Heart right ventricle (tissue), 16 donors: ENCODE measurements around the gene CENPL. TPM values are rescaled to one million over a fixed set of nuclear protein-coding genes. Genes with fewer than 3 reads are reported as not detected.

ENCODE experiments used
- ATAC-seq, 8 donors: fragments of 200-7000 bp; cut with Tn5 transposase; one replicate each; pipeline ENCODE4 v1.9.1; 2020; ENCODE audit warnings: mild to moderate bottlenecking in 8 of 8, moderate library complexity in 8 of 8, moderate number of reproducible peaks in 1 of 8
- DNase-seq, 2 donors: peaks; one replicate each; pipeline ENCODE4 v3.0.0-alpha.2; 2020
- H3K27ac ChIP-seq, 10 donors: fragments of 200-600 bp; sonication (generic) in 2 of 10; one replicate each; pipeline versions ENCODE4 v1.5.0 to v1.8.0; 2020 to 2022; ENCODE audit warnings: mild to moderate bottlenecking in 3 of 10
- H3K27me3 ChIP-seq, 7 donors: fragments of 200-600 bp; one replicate each; pipeline ENCODE4 v1.8.0; 2021 to 2022; ENCODE audit warnings: mild to moderate bottlenecking in 2 of 7
- H3K36me3 ChIP-seq, 9 donors: fragments of 200-600 bp; sonication (generic) in 1 of 9; one replicate each; pipeline versions ENCODE4 v1.5.0 to v1.8.0; 2020 to 2022; ENCODE audit warnings: mild to moderate bottlenecking in 2 of 9
- H3K4me1 ChIP-seq, 9 donors: fragments of 200-600 bp; sonication (generic) in 1 of 9; one replicate each; pipeline versions ENCODE4 v1.5.0 to v1.8.0; 2020 to 2022; ENCODE audit warnings: mild to moderate bottlenecking in 4 of 9
- H3K4me3 ChIP-seq, 10 donors: fragments of 200-600 bp; sonication (generic) in 2 of 10; one replicate each; pipeline versions ENCODE4 v1.5.0 to v1.8.0; 2020 to 2022; ENCODE audit warnings: mild to moderate bottlenecking in 7 of 10, moderate library complexity in 2 of 10
- H3K9me3 ChIP-seq, 11 donors: fragments of 200-600 bp in 10 of 11; sonication (generic) in 2 of 11; one replicate each; pipeline versions ENCODE4 v1.5.0 to v1.8.0; 2013 to 2022; ENCODE audit warnings: mild to moderate bottlenecking in 2 of 11, control low read depth in 1 of 11, moderate library complexity in 1 of 11
- WGBS, 2 donors: extraction: QIAGEN DNeasy Blood & Tissue Kit; methylation state at CpG; one replicate each; pipeline ENCODE4 v1.1.7; 2013; ENCODE audit warnings: inconsistent platforms in 1 of 2; 5-methylcytosine and 5-hydroxymethylcytosine counted together
- intact Hi-C, 10 donors: fragments of 100-400 bp; cut with DNase I; formaldehyde crosslinking; loops; one replicate each; pipeline versions ENCODE4 v1.11.1 to v1.14.2; 2022
- polyA plus RNA-seq, 2 donors: library from polyadenylated mRNA; stranded (reverse); fragments of 200-250 nt; gene quantifications; one replicate each; pipeline ENCODE4 v1.2.3, GENCODE V29; 2013
- total RNA-seq, 10 donors: library from RNA; stranded (reverse); fragmentation: NEBNext Ultra II Directional in 3 of 10; extraction: Animal tissue kit (Norgen Biotek cat#: 25700) in 3 of 10; gene quantifications; one replicate each; pipeline versions ENCODE4 v1.2.1 to v1.2.4, GENCODE V29; 2021 to 2023
- TF ChIP-seq, protein P1 (sequence below), 9 donors: fragments of 200-600 bp; sonication (generic) in 2 of 9; IDR thresholded peaks; one replicate each; pipeline versions ENCODE4 v1.5.0 to v1.8.0; 2021 to 2022; ENCODE audit warnings: antibody characterized with exemption in 9 of 9, mild to moderate bottlenecking in 5 of 9, moderate library complexity in 1 of 9
- donor health status: Arrhythmogenic right ventricular cardiomyopathy.
- donor health status: ischemic (EF 13 %, LVEDD 7.1; RV severe dilation, severe dysfunction).
- donor health status: healthy with polysubstance abuse.
- donor health status: DM: no; HTN: yes; CAD: no.
- donor health status: DM: no; HTN: no; CAD: no.
- donor health status: ischemic (EF 25% LVEDD 6.9; RV normal size, moderate dysfunction).
- donor health status: ischemic (EF 25% LVEDD 5.7; RV mildly dilated, moderate dysfunction).
- donor health status: healthy.
- donor health status: DM: yes; HTN: yes; CAD: no.
- donor health status: Ischemic cardiomyopathy.
- donor health status: ischemic (EF 35%, LVEDD 5.7; RV mildly dilated, moderate dysfunction).
- donor health status: nonischemic (EF 11% LVEDD 7.7; RV severe dilation, severe dysfunction).
- donor health status: DM: yes; HTN: yes; CAD: no.
- donor health status: PGD.
- donor health status: ischemic (EF 29% LVEDD 5.4; RV normal size, mild dysfunction).
- donor health status: nonischemic (EF 23%, LVEDD 6.1; RV moderate dilation, normal function).

CENPL gene
- total and polyA plus RNA-seq, 12 donors = 1.7 to 7.0 (median 3.5) TPM

DNA sequence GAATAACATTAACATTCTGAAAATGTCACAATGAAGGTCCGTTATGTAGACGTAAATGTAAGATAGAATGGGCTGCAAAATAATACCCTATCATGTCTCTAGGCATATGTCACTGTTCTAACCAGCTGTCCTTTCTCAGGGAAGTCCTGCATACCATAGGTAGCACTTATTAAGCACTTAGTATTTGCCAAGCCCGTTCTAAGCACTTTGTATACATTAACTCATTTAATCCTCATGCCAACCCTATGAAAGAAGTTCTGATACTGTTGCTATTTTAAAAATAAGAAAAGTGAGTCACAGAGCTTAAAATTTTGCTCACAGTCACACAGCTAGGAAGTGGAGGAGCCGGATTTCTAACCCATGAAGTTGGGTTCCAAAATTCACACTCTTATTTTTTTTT lies 27.4 kb upstream of the CENPL start:
- TF ChIP-seq, protein P1, sequence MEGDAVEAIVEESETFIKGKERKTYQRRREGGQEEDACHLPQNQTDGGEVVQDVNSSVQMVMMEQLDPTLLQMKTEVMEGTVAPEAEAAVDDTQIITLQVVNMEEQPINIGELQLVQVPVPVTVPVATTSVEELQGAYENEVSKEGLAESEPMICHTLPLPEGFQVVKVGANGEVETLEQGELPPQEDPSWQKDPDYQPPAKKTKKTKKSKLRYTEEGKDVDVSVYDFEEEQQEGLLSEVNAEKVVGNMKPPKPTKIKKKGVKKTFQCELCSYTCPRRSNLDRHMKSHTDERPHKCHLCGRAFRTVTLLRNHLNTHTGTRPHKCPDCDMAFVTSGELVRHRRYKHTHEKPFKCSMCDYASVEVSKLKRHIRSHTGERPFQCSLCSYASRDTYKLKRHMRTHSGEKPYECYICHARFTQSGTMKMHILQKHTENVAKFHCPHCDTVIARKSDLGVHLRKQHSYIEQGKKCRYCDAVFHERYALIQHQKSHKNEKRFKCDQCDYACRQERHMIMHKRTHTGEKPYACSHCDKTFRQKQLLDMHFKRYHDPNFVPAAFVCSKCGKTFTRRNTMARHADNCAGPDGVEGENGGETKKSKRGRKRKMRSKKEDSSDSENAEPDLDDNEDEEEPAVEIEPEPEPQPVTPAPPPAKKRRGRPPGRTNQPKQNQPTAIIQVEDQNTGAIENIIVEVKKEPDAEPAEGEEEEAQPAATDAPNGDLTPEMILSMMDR (IDR thresholded peaks at IDR 0.05) = no peak
- ATAC-seq = no peak
- WGBS, 2 donors = 78 to 88% methylated on average over 4 of the region's 4 CpGs
- no peak for DNase-seq
- peaks cover 0 to 92% (median 12%) of the 10 kb centered on the region in 9 donors for H3K36me3 ChIP-seq
- intact Hi-C loops = loop anchor here in 1 of 10 donors (2.0 kb wide), 1 partner anchor 63 kb away; no protein-coding TSS in a partner anchor
- H3K4me3 ChIP-seq = no peak overlapping the region
- H3K4me1 ChIP-seq = peaks cover 0 to 11% (median 0%) of the 10 kb centered on the region in 9 donors
- H3K27ac ChIP-seq = no peak overlapping the region
- H3K9me3 ChIP-seq = no peaks in the 10 kb centered on the region
- H3K27me3 ChIP-seq = no peaks in the 10 kb centered on the region

DNA sequence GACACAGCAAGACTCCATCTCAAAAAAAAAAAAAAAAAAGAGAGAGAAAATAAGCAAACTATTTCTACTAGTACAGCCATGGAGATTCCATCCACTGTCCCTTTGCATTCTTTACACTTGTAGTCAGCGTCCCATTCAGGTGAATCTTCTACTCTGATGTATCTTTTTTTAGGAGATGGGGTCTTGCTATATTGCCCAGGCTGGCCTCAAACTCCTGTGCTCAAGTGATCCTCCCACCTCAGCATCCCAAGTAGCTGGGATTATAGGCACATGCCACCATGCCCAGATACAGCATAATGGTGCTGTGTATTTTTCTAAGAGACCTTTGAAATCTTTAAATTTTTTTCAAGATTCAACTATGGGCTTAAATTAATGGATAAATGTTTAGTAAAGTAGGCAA lies 8.1 kb upstream of the CENPL start:
- H3K36me3 ChIP-seq = peaks cover 0 to 92% (median 48%) of the 10 kb centered on the region in 9 donors
- intact Hi-C loops = loop anchor here in 1 of 10 donors (5.0 kb wide), 1 partner anchor 410 kb away; no protein-coding TSS in a partner anchor
- ATAC-seq (no peak), DNase-seq (no peak)
- peaks cover 0 to 3% (median 0%) of the 10 kb centered on the region in 9 donors for H3K4me1 ChIP-seq
- no peak overlapping the region for H3K4me3 ChIP-seq
- H3K27me3 ChIP-seq = no peaks in the 10 kb centered on the region
- H3K27ac ChIP-seq = no peak overlapping the region
- 84 to 100% methylated on average over 1 of the region's 1 CpG for WGBS, 2 donors
- H3K9me3 ChIP-seq = no peaks in the 10 kb centered on the region
- TF ChIP-seq, protein P1 (IDR thresholded peaks at IDR 0.05) = no peak

DNA sequence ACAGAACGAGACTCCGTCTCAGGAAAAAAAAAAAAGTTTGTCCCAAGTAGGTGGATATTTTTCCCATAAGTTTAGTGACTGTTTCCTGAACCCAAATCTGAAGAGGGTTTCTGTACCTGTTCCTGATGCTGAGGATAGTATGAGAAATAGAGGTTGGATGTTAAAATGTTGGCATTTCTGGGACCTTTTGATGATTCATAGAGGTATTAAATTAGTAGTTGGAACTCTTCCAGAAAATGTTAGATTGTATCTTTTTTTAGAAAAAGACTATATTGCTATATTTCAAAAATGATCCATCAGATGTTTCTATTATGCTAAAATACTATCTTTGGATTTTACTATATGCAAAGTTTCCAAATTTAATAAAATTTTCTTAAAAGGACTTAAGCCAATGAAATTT lies 2.9 kb upstream of the CENPL start:
- H3K9me3 ChIP-seq = no peaks in the 10 kb centered on the region
- DNase-seq (no peak), ATAC-seq (no peak)
- peaks cover 0 to 34% (median 7%) of the 10 kb centered on the region in 9 donors for H3K4me1 ChIP-seq
- no peaks in the 10 kb centered on the region for H3K27me3 ChIP-seq
- no peak overlapping the region for H3K4me3 ChIP-seq
- no peak overlapping the region for H3K27ac ChIP-seq
- intact Hi-C loops = loop anchor here in 7 of 10 donors (5.0 to 10.0 kb wide), 4 partner anchors 40 to 1083 kb away; partner anchors contain the start of genes GAS5 (in 1 of the 7) and ZBTB37 (in 1 of the 7)
- WGBS, 2 donors = 89 to 96% methylated on average over 2 of the region's 2 CpGs
- H3K36me3 ChIP-seq = peaks cover 0 to 46% (median 16%) of the 10 kb centered on the region in 9 donors
- TF ChIP-seq, protein P1 (IDR thresholded peaks at IDR 0.05) = no peak

DNA sequence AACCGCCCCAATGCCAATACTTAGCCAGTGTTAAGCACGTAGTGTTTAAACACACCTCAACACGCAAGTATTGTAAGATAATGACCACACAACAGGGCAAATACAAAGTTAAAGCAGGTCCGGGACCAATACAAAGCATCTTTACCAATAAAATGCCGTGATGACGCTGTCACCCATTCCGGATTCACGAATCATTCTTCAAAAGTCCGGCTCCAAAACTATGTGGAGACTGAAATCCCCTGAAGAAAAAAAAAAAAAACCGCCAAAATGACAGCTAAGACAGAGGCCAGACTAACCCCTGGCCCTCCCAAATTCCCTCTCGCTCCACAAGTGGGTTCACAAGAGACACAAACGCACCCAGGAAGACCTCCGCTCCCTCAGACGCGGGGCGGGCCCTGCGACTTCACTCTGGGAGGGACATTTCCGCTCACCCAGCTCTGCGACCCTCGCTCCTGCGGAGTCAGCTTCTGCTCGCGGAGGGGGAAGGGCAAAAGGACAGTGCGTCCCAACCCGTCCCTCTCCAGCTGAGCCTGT lies 835 bp downstream of the CENPL start:
- H3K4me1 ChIP-seq = peaks cover 0 to 36% (median 7%) of the 10 kb centered on the region in 9 donors

More for the DNA sequence above, 835 bp downstream of the CENPL start:
- peaks cover 0 to 11% (median 0%) of the 10 kb centered on the region in 9 donors for H3K36me3 ChIP-seq
- no peak for DNase-seq
- H3K27me3 ChIP-seq = no peaks in the 10 kb centered on the region
- TF ChIP-seq, protein P1 (IDR thresholded peaks at IDR 0.05) = no peak
- intact Hi-C loops = loop anchor here (1.0 to 10.0 kb wide), 10 partner anchors 43 to 1079 kb away; partner anchors contain the start of genes PRDX6 (in 3 of the 10) and GAS5 (in 1 of the 10)
- ATAC-seq = peak in 1 of 8 donors; percentile 11
- H3K4me3 ChIP-seq = peak overlapping the region; percentile 56 to 93 (median 71)
- H3K9me3 ChIP-seq = no peaks in the 10 kb centered on the region
- peak overlapping the region; percentile 4 to 95 (median 92) for H3K27ac ChIP-seq
- WGBS, 2 donors = 0 to 1% methylated on average over 25 of the region's 25 CpGs
